ENCODE measurements around the gene PPP1R3G. TPM values are rescaled to one million over a fixed set of nuclear protein-coding genes. Genes with fewer than 3 reads are reported as not detected.

PPP1R3G gene
- total RNA-seq, 1 experiment from 2014 or later, result not detected

DNA sequence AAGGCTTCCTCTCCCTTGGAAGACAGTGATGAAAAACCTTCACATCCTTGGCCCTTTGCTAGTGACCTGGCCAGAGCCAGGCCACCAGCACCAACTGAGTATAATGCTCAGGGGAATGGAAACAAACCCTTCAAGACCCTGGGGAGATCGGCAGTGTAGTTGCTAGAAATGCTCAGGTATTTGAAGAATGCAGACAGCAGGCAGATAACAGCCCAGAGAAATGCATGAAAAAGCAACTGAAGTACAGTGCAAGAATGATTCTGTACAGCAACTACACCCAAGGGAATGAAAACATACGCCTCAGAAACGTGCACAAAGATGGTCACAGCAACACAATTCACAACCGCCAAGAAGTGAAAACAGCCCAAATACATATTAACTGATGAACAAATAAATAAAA, 41.1 kb downstream of the PPP1R3G start:
- Histone ChIP-seq H3K4me1 (ENCODE audit: insufficient read depth, low read length) (peaks cover 5% of the 10 kb centered on the region; the same call in 1 of the 2 replicates), H3K79me2 (ENCODE audit: insufficient read depth, low read length) (no peaks in the 10 kb centered on the region), H3K27me3 (ENCODE audit: insufficient read depth, low read length) (no peaks in the 10 kb centered on the region), H3K4me2 (ENCODE audit: insufficient read depth, insufficient read length, low read length) (no peak overlapping the region), H3K14ac (ENCODE audit: insufficient read depth, low read length) (no peak overlapping the region), H2BK12ac (ENCODE audit: insufficient read length, low read depth, low read length) (no peak overlapping the region), H3K9ac (ENCODE audit: extremely low read depth, insufficient read length, low read length) (no peak overlapping the region), H4K5ac (ENCODE audit: insufficient read length, low read depth, low read length) (no peak overlapping the region), H3K23me2 (ENCODE audit: insufficient read length, low read depth, low read length, poor library complexity, severe bottlenecking) (peaks cover 4% of the 10 kb centered on the region), H3K18ac (ENCODE audit: insufficient read length, low read depth, low read length) (no peak overlapping the region), H2BK20ac (ENCODE audit: low read depth, low read length, poor library complexity, severe bottlenecking) (no peak overlapping the region), H3T11ph (ENCODE audit: low read length) (no peak overlapping the region), H2AK5ac (ENCODE audit: insufficient read length, low read length) (no peak overlapping the region), H4K8ac (replicated peaks; ENCODE audit: insufficient read length, low read depth, low read length) (no peak overlapping the region), H3K56ac (ENCODE audit: insufficient read length, low read depth, low read length) (no peak overlapping the region), H3K79me1 (ENCODE audit: insufficient read depth, low read depth, low read length, poor library complexity, severe bottlenecking) (no peaks in the 10 kb centered on the region), H4K20me1 (ENCODE audit: control insufficient read depth, insufficient read depth, insufficient read length) (no peaks in the 10 kb centered on the region), H3K27ac (ENCODE audit: insufficient read length, low read depth, low read length) (no peak overlapping the region), H2BK15ac (ENCODE audit: low read depth, low read length) (no peak overlapping the region), H3K9me3 (ENCODE audit: control insufficient read depth, low read depth, low read length) (no peaks in the 10 kb centered on the region), H3K23ac (ENCODE audit: insufficient read length, low read depth, low read length) (no peak overlapping the region), H2BK5ac (ENCODE audit: insufficient read length, low read length) (no peak overlapping the region), H3K4ac (ENCODE audit: low read depth, low read length) (no peak overlapping the region), H2AFZ (ENCODE audit: low read length) (no peak overlapping the region), H4K91ac (ENCODE audit: insufficient read length, low read depth, low read length) (no peak overlapping the region), H2BK120ac (ENCODE audit: low read depth, low read length, poor library complexity, severe bottlenecking) (no peak overlapping the region)
- peaks cover 22 to 23% of the 10 kb centered on the region in 2 experiments for H3K4me1 Mint-ChIP-seq
- no peak overlapping the region; a peak in 1 of 7 replicates for H3K27ac Mint-ChIP-seq
- H3K4me3 Mint-ChIP-seq, result no peak overlapping the region
- WGBS (ENCODE audit: extremely low coverage, insufficient read length, low lambda C conversion rate), result no CpG with 5 or more reads among the region's 4 CpGs
- no peaks in the 10 kb centered on the region for H3K27me3 Mint-ChIP-seq (ENCODE audit: low read depth)
- no peaks in the 10 kb centered on the region for H3K9me3 Mint-ChIP-seq
- TF ChIP-seq, protein P1, sequence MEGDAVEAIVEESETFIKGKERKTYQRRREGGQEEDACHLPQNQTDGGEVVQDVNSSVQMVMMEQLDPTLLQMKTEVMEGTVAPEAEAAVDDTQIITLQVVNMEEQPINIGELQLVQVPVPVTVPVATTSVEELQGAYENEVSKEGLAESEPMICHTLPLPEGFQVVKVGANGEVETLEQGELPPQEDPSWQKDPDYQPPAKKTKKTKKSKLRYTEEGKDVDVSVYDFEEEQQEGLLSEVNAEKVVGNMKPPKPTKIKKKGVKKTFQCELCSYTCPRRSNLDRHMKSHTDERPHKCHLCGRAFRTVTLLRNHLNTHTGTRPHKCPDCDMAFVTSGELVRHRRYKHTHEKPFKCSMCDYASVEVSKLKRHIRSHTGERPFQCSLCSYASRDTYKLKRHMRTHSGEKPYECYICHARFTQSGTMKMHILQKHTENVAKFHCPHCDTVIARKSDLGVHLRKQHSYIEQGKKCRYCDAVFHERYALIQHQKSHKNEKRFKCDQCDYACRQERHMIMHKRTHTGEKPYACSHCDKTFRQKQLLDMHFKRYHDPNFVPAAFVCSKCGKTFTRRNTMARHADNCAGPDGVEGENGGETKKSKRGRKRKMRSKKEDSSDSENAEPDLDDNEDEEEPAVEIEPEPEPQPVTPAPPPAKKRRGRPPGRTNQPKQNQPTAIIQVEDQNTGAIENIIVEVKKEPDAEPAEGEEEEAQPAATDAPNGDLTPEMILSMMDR (conservative IDR thresholded peaks at IDR 0.05), result no peak
- no peak for DNase-seq
- peaks cover 0 to 4% (median 0%) of the 10 kb centered on the region in 3 experiments; a peak in 2 of 7 replicates for H3K36me3 Mint-ChIP-seq (ENCODE audit: insufficient read depth in 1 of 3, low read depth in 3 of 3)
